HCT116 (cell line): ENCODE measurements around the gene GORAB. TPM values are rescaled to one million over a fixed set of nuclear protein-coding genes. Genes with fewer than 3 reads are reported as not detected.

Experiments
- ATAC-seq: fragments of 200-7000 bp; cut with Tn5 transposase; 2 replicates; pipeline ENCODE4 v1.9.1; 2020; ENCODE audit warnings: mild to moderate bottlenecking, moderate library complexity
- BruUV-seq: library from RNA; stranded (reverse); fragments of 400-500 nt; replicated peaks from 2 replicates; lab custom pipeline; 2021; lab: Mats Ljungman, UMichigan
- CTCF ChIA-PET: fragments of 300-600 bp; sonication (Branson Sonifier 250); formaldehyde crosslinking; loops from one replicate; lab custom pipeline; 2021; ENCODE audit warnings: antibody characterized with exemption; lab: Charles Lee
- POLR2A ChIA-PET: fragments of 300-600, 350-600 bp; sonication (Branson Sonifier 250); formaldehyde crosslinking; loops from one replicate; lab custom pipeline; 2021; ENCODE audit warnings: antibody characterized with exemption; lab: Charles Lee
- RAD21 ChIA-PET, 2 experiments: fragments of 300-600 bp; sonication (Branson Sonifier 250); formaldehyde crosslinking; loops; one replicate each; lab custom pipeline; 2023; ENCODE audit warnings: low total read pairs in 2 of 2; ENCODE audit not compliant: uncharacterized antibody in 2 of 2, unreplicated experiment in 2 of 2, low non-redundant PET in 1 of 2; lab: Charles Lee
- DNase-seq: peaks from one replicate; pipeline ENCODE4 v3.0.0-alpha.2; 2010; ENCODE audit warnings: low read depth, low spot score
- H2AFZ ChIP-seq: fragments of 200-600 bp; shearing (Covaris generic), sonication (generic); 2 replicates; pipeline ENCODE4 v1.6.1; 2017; ENCODE audit warnings: low read depth, mixed run types, mixed read lengths, antibody characterized with exemption, low read length; ENCODE audit not compliant: poor library complexity, severe bottlenecking
- H3K27ac ChIP-seq: 2 replicates; pipeline ENCODE4 v1.5.1; 2012; ENCODE audit warnings: low read depth, low read length
- H3K27me3 ChIP-seq: fragments of 200-600 bp; sonication (generic); 2 replicates; pipeline ENCODE4 v1.6.1; 2016; ENCODE audit warnings: mixed run types, low read length, mixed read lengths; ENCODE audit not compliant: insufficient read depth
- H3K36me3 ChIP-seq, 2 experiments: fragments of 200-500 bp in 1 of 2; fragments of 200-600 bp in 1 of 2; sonication (Bioruptor generic) in 1 of 2; sonication (generic) in 1 of 2; 2 replicates each; pipeline versions ENCODE4 v1.5.1 to v1.6.1; 2014 to 2016; ENCODE audit warnings: low read length in 2 of 2, inconsistent platforms in 1 of 2, mixed read lengths in 1 of 2, mixed run types in 1 of 2; ENCODE audit not compliant: insufficient read depth in 2 of 2, control insufficient read depth in 1 of 2
- H3K4me1 ChIP-seq, 2 experiments: fragments of 200-600 bp in 1 of 2; sonication (generic) in 1 of 2; 2 replicates each; pipeline versions ENCODE4 v1.5.1 to v1.6.1; 2012 to 2017; ENCODE audit warnings: low read length in 2 of 2, inconsistent platforms in 1 of 2, mild to moderate bottlenecking in 1 of 2, mixed read lengths in 1 of 2, mixed run types in 1 of 2, moderate library complexity in 1 of 2; ENCODE audit not compliant: insufficient read depth in 2 of 2, control insufficient read depth in 1 of 2
- H3K4me2 ChIP-seq: fragments of 200-600 bp; sonication (generic); 2 replicates; pipeline ENCODE4 v1.6.1; 2017; ENCODE audit warnings: mixed run types, low read length, mixed read lengths
- H3K4me3 ChIP-seq, 2 experiments: fragments of 200-600 bp in 1 of 2; sonication (generic) in 1 of 2; replicated peaks in 1 of 2; 2 replicates each; pipeline ENCODE4 v1.5.1; 2011 to 2016; ENCODE audit warnings: low read length in 2 of 2, control low read depth in 1 of 2, low read depth in 1 of 2, mild to moderate bottlenecking in 1 of 2, mixed read lengths in 1 of 2, mixed run types in 1 of 2
- H3K79me2 ChIP-seq: fragments of 200-600 bp; sonication (generic); 2 replicates; pipeline ENCODE4 v1.6.1; 2017; ENCODE audit warnings: mild to moderate bottlenecking, mixed run types, low read length, moderate library complexity, mixed read lengths; ENCODE audit not compliant: insufficient read depth
- H3K9ac ChIP-seq: fragments of 200-600 bp; sonication (generic); 2 replicates; pipeline ENCODE4 v1.6.1; 2016; ENCODE audit warnings: low read length, mixed read lengths
- H3K9me2 ChIP-seq: fragments of 200-600 bp; sonication (generic), shearing (Covaris generic); 2 replicates; pipeline ENCODE4 v1.6.1; 2017; ENCODE audit warnings: mixed run types, mild to moderate bottlenecking, moderate library complexity; ENCODE audit not compliant: insufficient read depth
- H3K9me3 ChIP-seq, 2 experiments: fragments of 200-500 bp in 1 of 2; fragments of 200-600 bp in 1 of 2; sonication (Bioruptor generic) in 1 of 2; sonication (generic) in 1 of 2; 2 replicates each; pipeline ENCODE4 v1.6.1; 2014 to 2017; ENCODE audit warnings: low read length in 2 of 2, mixed read lengths in 2 of 2, inconsistent platforms in 1 of 2, low read depth in 1 of 2, mild to moderate bottlenecking in 1 of 2, mixed run types in 1 of 2, moderate library complexity in 1 of 2; ENCODE audit not compliant: control insufficient read depth in 1 of 2, insufficient read depth in 1 of 2
- H4K20me1 ChIP-seq: fragments of 200-600 bp; sonication (generic), shearing (Covaris generic); 2 replicates; pipeline ENCODE4 v1.6.1; 2017; ENCODE audit warnings: mixed run types, mild to moderate bottlenecking, moderate library complexity; ENCODE audit not compliant: insufficient read depth
- EGR1 ChIP-seq: IDR thresholded peaks from 2 replicates; pipeline ENCODE4 v1.6.1; 2012; ENCODE audit warnings: low read depth
- JUND ChIP-seq: IDR thresholded peaks from 2 replicates; pipeline ENCODE4 v1.6.1; 2012
- SRF ChIP-seq: IDR thresholded peaks from 2 replicates; pipeline ENCODE4 v1.6.1; 2012; ENCODE audit warnings: low read depth
- TCF7L2 ChIP-seq: IDR thresholded peaks from 2 replicates; pipeline ENCODE4 v1.7.0; 2011; ENCODE audit warnings: borderline replicate concordance, inconsistent platforms; ENCODE audit not compliant: insufficient read depth, insufficient read length; ENCODE audit errors: extremely low read depth
- ZFX ChIP-seq: fragments of 450-650 bp; IDR thresholded peaks from 2 replicates; pipeline ENCODE4 v1.6.1; 2017
- intact Hi-C: fragments of 100-400 bp; cut with micrococcal nuclease; formaldehyde crosslinking; loops from 2 replicates; pipeline ENCODE4 v1.10.0; 2022
- total RNA-seq: library from RNA; stranded (reverse); gene quantifications from one replicate; pipeline ENCODE4 v1.2.1, GENCODE V29; 2021; ENCODE audit not compliant: unreplicated experiment
- TF ChIP-seq, protein P1 (sequence below): IDR thresholded peaks from 2 replicates; pipeline ENCODE4 v1.6.1; 2012
- TF ChIP-seq, protein P2 (sequence below): IDR thresholded peaks from 2 replicates; pipeline ENCODE4 v1.6.1; 2011; ENCODE audit warnings: mild to moderate bottlenecking, low read length, moderate library complexity; ENCODE audit not compliant: insufficient replicate concordance; ENCODE audit errors: extremely low read depth

Gene GORAB
- total RNA-seq, 1 experiment from 2014 or later: 7.5 TPM

DNA sequence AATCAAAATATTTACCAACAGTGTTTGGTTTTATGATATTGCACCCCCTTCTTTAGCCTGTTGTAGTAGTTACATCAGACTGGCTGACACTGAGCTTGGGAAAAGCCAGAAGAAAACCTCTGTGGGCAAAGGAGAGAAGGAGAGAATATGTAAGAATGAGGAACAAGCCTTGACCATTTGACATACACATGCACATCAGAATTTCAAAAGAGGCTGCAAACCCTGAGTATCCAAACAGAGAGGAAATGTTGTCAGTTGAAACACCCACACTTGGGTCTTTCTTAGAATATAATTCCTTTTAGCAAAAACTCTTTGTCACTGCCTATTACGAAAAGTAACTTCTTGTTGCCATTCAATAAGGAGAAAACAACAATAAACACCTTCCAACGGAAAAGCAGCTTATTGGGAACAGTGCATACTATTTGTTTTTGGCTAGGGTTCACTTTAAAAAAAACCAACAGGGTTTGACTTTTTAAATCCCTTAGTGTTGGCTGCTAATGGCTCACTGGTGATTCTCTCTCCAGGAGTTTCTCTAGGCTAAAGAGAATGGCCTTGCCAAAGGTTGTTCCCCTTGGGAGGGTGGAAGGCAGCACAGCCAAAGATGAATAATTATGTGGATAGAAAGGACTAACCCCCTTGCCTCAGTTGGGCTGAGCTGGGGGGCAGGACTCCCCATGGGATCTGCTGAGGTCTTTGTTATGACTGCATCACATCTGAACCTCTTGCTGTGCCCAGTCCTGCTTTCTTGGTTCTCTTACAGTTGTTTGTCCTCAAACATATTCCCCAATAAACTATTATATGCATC lies 48.9 kb downstream of the GORAB start:
- no TSS peak for BruUV-seq
- Histone ChIP-seq H4K20me1 (no peaks in the 10 kb centered on the region), H3K27me3 (no peaks in the 10 kb centered on the region; the same call in 1 of the 2 replicates), H3K4me2 (no peak overlapping the region), H3K79me2 (no peaks in the 10 kb centered on the region), H3K9me2 (no peaks in the 10 kb centered on the region), H3K4me1 (no peaks in the 10 kb centered on the region), H3K9ac (no peak overlapping the region), H3K4me3 (no peak overlapping the region), H3K9me3 (no peaks in the 10 kb centered on the region), H2AFZ (no peak overlapping the region), H3K36me3 (no peaks in the 10 kb centered on the region), H3K27ac (no peak overlapping the region)
- TF ChIP-seq ZFX: no peak
- no peak for TF ChIP-seq EGR1
- no peak for TF ChIP-seq SRF
- TF ChIP-seq, protein P1, sequence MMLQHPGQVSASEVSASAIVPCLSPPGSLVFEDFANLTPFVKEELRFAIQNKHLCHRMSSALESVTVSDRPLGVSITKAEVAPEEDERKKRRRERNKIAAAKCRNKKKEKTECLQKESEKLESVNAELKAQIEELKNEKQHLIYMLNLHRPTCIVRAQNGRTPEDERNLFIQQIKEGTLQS: no peak
- TF ChIP-seq TCF7L2: no peak
- TF ChIP-seq, protein P2, sequence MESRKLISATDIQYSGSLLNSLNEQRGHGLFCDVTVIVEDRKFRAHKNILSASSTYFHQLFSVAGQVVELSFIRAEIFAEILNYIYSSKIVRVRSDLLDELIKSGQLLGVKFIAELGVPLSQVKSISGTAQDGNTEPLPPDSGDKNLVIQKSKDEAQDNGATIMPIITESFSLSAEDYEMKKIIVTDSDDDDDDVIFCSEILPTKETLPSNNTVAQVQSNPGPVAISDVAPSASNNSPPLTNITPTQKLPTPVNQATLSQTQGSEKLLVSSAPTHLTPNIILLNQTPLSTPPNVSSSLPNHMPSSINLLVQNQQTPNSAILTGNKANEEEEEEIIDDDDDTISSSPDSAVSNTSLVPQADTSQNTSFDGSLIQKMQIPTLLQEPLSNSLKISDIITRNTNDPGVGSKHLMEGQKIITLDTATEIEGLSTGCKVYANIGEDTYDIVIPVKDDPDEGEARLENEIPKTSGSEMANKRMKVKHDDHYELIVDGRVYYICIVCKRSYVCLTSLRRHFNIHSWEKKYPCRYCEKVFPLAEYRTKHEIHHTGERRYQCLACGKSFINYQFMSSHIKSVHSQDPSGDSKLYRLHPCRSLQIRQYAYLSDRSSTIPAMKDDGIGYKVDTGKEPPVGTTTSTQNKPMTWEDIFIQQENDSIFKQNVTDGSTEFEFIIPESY: no peak
- TF ChIP-seq JUND: no peak
- no peak for ATAC-seq
- DNase-seq: no peak
- RAD21 ChIA-PET: no interaction called here
- CTCF ChIA-PET: no interaction called here
- POLR2A ChIA-PET: no interaction called here
- intact Hi-C loops: no loop called here
